ENCODE data around the gene PSMB11.

The PSMB11 gene

DNA sequence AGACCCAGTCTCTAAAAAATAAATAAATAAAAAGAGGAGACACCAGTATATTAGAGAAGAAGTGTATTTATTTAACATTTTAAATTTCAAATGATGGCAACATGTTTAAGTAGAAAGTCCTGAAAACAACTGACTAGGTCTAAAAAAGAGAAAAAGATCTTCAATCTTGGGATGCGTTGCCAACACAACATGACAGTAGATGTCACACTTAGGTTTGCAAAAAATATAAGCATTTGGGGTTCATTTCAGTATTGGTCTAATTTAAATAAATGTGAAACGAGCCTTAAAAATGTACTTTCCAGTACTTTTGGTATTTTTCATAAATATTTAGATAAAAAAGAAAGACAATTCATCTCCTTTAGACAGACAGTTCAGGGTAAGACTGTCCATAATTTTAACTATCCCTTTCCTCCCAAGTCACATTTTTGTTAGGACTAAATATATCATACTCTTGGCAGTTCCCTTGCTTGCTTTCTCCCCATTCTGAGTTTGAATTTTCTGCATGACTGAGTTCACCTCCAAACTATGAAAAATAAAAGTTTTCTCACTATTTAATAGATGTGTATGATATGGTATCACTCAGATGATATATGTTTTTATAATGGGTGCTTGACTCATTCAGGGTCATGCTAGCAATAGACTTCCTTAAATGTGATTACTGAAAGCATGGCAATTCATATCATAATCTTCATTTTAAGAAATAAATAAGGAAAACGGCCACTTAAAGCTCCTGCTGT is 36.4 kb upstream of the PSMB11 start:
- Histone ChIP-seq H2AFZ (ENCODE audit: low read length) (no peak overlapping the region), H3K4me3 (ENCODE audit: low read depth, low read length, poor library complexity, severe bottlenecking) (peak overlapping the region; percentile 74), H3K9me2 (ENCODE audit: low read depth, low read length) (no peaks in the 10 kb centered on the region), H4K20me1 (ENCODE audit: insufficient read depth, low read length) (no peaks in the 10 kb centered on the region), H3K36me3 (ENCODE audit: insufficient read depth, low read length) (no peaks in the 10 kb centered on the region), H3K27me3 (ENCODE audit: insufficient read depth, low read length) (no peaks in the 10 kb centered on the region), H3K27ac (ENCODE audit: low read depth, low read length, poor library complexity, severe bottlenecking) (peak overlapping the region; percentile 88), H3K4me1 (ENCODE audit: insufficient read depth, low read length, severe bottlenecking) (peaks cover 46% of the 10 kb centered on the region), H3F3A (ENCODE audit: insufficient read depth, low read length) (peaks cover 9% of the 10 kb centered on the region; the same call in 1 of the 2 replicates), H3K4me2 (ENCODE audit: low read length) (peak overlapping the region; percentile 70), H3K79me2 (ENCODE audit: insufficient read depth, low read length) (no peaks in the 10 kb centered on the region), H3K9ac (ENCODE audit: low read length) (peak overlapping the region; percentile 88), H3K9me3 (ENCODE audit: low read length) (no peaks in the 10 kb centered on the region)
- TF ChIP-seq, protein P1, sequence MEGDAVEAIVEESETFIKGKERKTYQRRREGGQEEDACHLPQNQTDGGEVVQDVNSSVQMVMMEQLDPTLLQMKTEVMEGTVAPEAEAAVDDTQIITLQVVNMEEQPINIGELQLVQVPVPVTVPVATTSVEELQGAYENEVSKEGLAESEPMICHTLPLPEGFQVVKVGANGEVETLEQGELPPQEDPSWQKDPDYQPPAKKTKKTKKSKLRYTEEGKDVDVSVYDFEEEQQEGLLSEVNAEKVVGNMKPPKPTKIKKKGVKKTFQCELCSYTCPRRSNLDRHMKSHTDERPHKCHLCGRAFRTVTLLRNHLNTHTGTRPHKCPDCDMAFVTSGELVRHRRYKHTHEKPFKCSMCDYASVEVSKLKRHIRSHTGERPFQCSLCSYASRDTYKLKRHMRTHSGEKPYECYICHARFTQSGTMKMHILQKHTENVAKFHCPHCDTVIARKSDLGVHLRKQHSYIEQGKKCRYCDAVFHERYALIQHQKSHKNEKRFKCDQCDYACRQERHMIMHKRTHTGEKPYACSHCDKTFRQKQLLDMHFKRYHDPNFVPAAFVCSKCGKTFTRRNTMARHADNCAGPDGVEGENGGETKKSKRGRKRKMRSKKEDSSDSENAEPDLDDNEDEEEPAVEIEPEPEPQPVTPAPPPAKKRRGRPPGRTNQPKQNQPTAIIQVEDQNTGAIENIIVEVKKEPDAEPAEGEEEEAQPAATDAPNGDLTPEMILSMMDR (IDR thresholded peaks at IDR 0.05; ENCODE audit: low read length) = no peak
- no peak for TF ChIP-seq EZH2 (IDR thresholded peaks at IDR 0.05; ENCODE audit: borderline replicate concordance, low read length)

DNA sequence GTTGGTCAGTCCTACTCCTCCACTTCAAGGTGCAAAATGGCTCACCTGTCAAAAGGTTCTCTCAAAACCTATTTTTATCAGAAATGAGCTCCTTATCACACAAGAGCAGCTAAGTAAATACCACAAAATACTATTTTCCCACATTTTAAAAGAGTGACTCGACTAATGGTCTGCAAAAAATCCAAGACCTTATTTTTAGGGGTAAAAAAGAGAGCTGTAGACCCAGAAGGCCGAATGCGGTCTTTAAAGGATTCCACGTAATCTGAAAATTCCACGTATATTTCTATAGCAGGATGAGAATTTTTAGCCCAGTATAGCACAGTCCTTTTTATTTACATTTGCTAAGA is 35.9 kb upstream of the PSMB11 start:
- TF ChIP-seq, protein P1 (IDR thresholded peaks at IDR 0.05; ENCODE audit: low read length) = no peak
- no peak for TF ChIP-seq EZH2 (IDR thresholded peaks at IDR 0.05; ENCODE audit: borderline replicate concordance, low read length)
- peak overlapping the region; percentile 88 for H3K27ac ChIP-seq (ENCODE audit: low read depth, low read length, poor library complexity, severe bottlenecking)
- H3K4me1 ChIP-seq (ENCODE audit: insufficient read depth, low read length, severe bottlenecking) = peaks cover 46% of the 10 kb centered on the region
- H3K4me3 ChIP-seq (ENCODE audit: low read depth, low read length, poor library complexity, severe bottlenecking) = peak overlapping the region; percentile 74
- H2AFZ ChIP-seq (ENCODE audit: low read length) = no peak overlapping the region
- H3K4me2 ChIP-seq (ENCODE audit: low read length) = peak overlapping the region; percentile 70
- H3K9ac ChIP-seq (ENCODE audit: low read length) = peak overlapping the region; percentile 88
- H3K36me3 ChIP-seq (ENCODE audit: insufficient read depth, low read length) = no peaks in the 10 kb centered on the region
- H3K27me3 ChIP-seq (ENCODE audit: insufficient read depth, low read length) = no peaks in the 10 kb centered on the region
- peaks cover 9% of the 10 kb centered on the region; the same call in 1 of the 2 replicates for H3F3A ChIP-seq (ENCODE audit: insufficient read depth, low read length)
- H3K9me3 ChIP-seq (ENCODE audit: low read length) = no peaks in the 10 kb centered on the region
- H4K20me1 ChIP-seq (ENCODE audit: insufficient read depth, low read length) = no peaks in the 10 kb centered on the region
- no peaks in the 10 kb centered on the region for H3K79me2 ChIP-seq (ENCODE audit: insufficient read depth, low read length)
- no peaks in the 10 kb centered on the region for H3K9me2 ChIP-seq (ENCODE audit: low read depth, low read length)

DNA sequence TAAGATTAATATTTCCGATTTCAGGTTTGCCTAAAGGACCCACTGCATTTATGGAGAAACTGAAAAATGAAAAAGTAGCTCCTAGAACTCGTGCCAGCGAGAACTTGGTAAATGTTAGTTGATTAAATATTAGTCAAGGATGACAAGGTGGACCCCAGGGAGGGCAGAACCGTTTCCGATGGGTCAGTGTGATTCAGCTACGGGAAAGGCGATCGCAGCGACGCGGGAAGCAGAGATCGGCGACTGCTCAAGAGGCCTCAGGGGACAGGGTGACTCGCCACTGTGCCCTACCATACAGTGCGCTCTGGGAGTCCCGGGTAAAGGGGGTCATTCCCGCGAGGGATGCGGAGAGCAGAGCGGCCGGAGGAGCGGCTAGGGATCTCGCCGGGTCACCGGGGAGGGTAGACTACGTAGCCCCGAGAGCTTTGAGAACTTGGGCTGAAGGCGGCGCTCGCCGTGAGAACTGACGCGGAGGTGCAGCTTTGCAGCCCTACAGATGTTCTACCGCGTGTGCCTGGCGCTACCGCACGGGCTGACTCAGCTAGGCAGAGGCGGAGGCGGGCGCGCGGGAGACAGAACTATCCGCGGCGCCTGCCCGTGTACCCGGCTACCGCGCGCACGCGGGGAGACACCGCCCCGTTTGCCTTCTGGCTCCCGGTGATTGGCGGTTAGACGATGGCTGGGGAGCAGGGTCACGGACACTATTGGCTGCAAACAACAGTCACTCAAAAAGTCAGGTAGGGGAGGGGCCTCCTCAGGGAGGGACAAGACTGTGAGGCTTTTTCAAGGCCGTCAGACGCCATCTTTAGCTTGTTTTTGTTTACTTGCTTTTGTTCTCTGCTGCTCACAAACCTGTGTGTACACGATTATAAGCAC is 35.2 kb upstream of the PSMB11 start:
- H3K27me3 ChIP-seq (ENCODE audit: insufficient read depth, low read length) = no peaks in the 10 kb centered on the region
- peak overlapping the region; percentile 61; the same call in 1 of the 2 replicates for H2AFZ ChIP-seq (ENCODE audit: low read length)
- no peaks in the 10 kb centered on the region for H3K79me2 ChIP-seq (ENCODE audit: insufficient read depth, low read length)
- peak overlapping the region; percentile 88 for H3K9ac ChIP-seq (ENCODE audit: low read length)
- H3K4me3 ChIP-seq (ENCODE audit: low read depth, low read length, poor library complexity, severe bottlenecking) = peak overlapping the region; percentile 74
- H3K9me2 ChIP-seq (ENCODE audit: low read depth, low read length) = no peaks in the 10 kb centered on the region
- H3K36me3 ChIP-seq (ENCODE audit: insufficient read depth, low read length) = no peaks in the 10 kb centered on the region
- peaks cover 9% of the 10 kb centered on the region; the same call in 1 of the 2 replicates for H3F3A ChIP-seq (ENCODE audit: insufficient read depth, low read length)
- no peaks in the 10 kb centered on the region for H3K9me3 ChIP-seq (ENCODE audit: low read length)
- H3K4me2 ChIP-seq (ENCODE audit: low read length) = peak overlapping the region; percentile 70
- H3K4me1 ChIP-seq (ENCODE audit: insufficient read depth, low read length, severe bottlenecking) = peaks cover 46% of the 10 kb centered on the region
- TF ChIP-seq EZH2 (IDR thresholded peaks at IDR 0.05; ENCODE audit: borderline replicate concordance, low read length) = no peak
- TF ChIP-seq, protein P1 (IDR thresholded peaks at IDR 0.05; ENCODE audit: low read length) = peak; percentile 23; the same call in 1 of the 2 replicates
- H3K27ac ChIP-seq (ENCODE audit: low read depth, low read length, poor library complexity, severe bottlenecking) = peak overlapping the region; percentile 88
- no peaks in the 10 kb centered on the region for H4K20me1 ChIP-seq (ENCODE audit: insufficient read depth, low read length)

Data from OCI-LY1 (cell line).